ENCODE data around the gene SCARB2.

SCARB2 gene

GRCh38 chr4:76147454-76148141 is 66.0 kb downstream of the SCARB2 start:
- DNase-seq: peak; percentile 63

- DNase-seq: no peak
Measured at GRCh38 chr4:76144546-76144945, 69.1 kb downstream of the SCARB2 start.

GRCh38 chr4:76141241-76141640 is 72.4 kb downstream of the SCARB2 start:
- DNase-seq: no peak

- DNase-seq: no peak
Measured at GRCh38 chr4:76127754-76128153, 85.9 kb downstream of the SCARB2 start.

GRCh38 chr4:76125816-76126215 is 87.8 kb downstream of the SCARB2 start:
- no peak for DNase-seq

GRCh38 chr4:76120199-76120598 is 93.4 kb downstream of the SCARB2 start:
- DNase-seq: no peak

- DNase-seq: no peak
Measured at GRCh38 chr4:76117536-76117935, 96.1 kb downstream of the SCARB2 start.

GRCh38 chr4:76116821-76117220 is 96.8 kb downstream of the SCARB2 start:
- no peak for DNase-seq

Measured in NCI-H1092 treated with DMSO at 0.1 percent for 48 hours (cell line).